Activated CD8-positive, alpha-beta memory T cell treated with anti-CD3 and anti-CD28 coated beads, Interleukin-2, amount 50 U/mL, for 24 hours (primary cell): Measurements from ENCODE around the gene GRIN2B.

Source experiments
- DNase-seq: peaks from one replicate; pipeline ENCODE4 v3.0.0-alpha.2; 2020; ENCODE audit errors: extremely low read depth

The GRIN2B gene

DNA sequence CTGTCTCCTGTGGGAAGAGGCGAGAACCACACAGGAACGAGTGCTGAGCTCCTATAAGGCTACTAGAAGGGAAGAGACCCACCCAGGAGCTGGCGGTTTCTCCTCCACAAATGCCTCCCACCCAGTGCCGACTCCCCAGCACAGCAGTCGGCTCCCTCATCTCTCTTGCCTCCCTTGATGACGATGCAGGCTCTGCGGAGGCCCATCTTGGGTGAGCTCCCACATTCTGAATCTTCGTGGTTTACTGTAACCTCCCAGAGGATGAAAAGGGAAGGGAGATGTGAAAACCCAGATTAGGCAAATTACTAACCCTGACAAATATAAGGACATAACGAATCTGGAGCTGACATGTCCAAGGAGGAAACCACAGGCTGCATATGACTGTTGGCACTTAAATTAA is 23.8 kb downstream of the GRIN2B start:
- DNase-seq, result no peak

DNA sequence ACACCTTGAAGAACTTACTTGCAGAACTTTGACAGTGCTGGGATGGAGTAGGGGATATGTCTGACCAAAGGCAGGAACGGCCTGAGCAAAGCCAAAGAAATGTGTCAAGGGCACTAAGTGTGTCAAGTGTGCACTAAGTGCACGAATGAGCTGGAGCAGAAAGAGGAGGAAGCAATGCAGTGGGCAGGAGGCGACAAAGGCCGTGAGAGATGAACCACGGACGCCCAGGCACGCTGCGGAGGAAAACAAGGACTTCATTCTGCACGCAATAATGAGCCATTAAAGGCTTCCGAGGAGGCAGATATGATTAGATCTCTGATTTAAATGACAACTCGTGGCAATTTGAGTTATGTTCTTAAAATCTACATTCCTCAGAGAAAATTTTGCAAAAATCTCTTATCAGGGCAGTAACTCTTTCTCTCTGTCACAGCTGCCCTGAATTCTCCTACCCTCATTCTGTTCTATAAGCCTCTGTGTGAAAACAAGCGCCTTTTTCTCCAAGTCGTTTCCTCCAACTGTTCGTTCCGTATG is 25.3 kb downstream of the GRIN2B start:
- DNase-seq, result no peak

DNA sequence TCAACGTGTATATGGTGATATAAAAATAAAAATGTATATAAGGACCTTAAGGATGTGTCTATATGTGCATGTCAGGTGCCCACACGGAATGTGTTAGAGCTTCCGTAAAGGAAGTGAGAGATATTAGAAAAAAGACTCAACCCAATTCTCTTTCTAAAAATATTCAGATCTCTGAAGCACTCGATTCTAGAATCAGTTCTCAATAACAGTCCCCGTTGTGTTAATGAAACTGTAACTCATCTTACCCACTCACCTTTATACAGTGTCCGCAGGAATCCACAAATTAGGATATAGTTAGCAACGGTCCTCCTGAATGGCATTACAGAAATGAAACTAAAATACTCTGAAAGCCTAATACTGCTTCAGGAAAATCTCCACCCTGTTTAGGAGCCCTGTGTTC is 29.3 kb downstream of the GRIN2B start:
- DNase-seq, result no peak

DNA sequence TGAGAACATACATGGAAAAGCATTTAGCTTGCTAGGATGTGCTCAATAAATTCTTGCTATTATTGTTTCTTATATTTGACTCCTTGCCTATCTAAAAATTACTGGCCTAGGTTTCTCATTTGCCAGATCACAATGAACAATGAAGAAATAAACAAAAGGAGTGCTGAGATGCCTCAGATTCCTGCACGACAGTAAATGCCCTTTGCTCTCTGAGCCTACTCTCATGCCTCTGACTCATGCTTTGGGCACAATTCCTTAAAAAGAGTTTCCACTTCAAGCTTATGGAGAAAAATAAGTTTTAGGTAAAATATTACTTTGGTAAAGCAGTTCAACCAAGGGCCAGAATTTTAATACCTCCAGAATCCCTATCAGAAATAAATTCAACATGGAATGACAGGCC is 30.9 kb downstream of the GRIN2B start:
- no peak for DNase-seq

DNA sequence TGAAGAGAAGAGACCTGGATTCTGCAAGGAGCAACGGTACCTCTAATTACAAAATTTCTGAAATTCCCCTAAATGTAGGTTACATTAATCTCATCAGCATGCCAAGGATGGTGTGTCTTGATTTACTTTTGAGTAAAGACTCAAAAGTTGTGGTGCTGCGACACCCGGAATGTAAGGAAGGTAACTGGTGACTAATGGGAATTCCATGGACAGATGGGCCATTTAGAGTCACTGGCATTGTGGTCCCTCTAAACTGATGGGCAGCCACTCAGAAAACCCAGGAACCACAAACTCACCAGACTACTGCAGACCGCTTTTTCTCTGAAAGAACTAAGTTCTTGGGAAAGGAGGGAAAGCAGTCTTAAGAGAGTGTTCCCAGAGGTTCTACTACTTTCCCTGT is 32.8 kb downstream of the GRIN2B start:
- DNase-seq, result no peak

DNA sequence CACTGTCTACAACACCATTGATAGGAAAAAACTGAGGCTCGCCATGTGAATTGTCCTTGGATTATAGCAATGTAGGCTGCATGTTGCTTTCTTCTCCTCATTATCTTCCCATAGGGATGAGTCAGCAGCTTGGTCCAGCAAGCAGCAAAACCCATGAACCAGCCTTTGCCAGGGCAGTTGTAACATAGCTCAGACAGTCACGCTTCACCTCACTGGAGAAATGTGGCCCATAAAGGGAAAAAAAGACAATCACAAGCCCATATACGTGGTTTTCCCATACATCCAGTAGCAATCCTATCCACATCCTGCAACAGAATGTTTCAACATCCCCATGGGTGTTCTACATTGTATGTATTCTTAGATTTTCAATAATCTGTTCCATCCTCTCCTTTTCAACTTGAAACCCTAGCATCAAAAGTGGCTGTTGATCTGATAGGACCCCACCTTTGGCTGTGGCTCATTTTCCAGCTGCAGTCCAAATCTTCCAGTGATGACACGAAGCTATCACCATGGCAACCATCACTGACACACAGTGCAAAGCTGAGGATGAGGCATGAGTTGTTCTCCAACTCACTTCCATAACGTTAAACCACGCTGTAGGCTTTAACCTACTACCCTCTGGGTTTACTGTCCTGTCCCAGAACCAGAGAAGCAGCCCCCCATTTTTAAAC is 34.0 kb downstream of the GRIN2B start:
- no peak for DNase-seq

DNA sequence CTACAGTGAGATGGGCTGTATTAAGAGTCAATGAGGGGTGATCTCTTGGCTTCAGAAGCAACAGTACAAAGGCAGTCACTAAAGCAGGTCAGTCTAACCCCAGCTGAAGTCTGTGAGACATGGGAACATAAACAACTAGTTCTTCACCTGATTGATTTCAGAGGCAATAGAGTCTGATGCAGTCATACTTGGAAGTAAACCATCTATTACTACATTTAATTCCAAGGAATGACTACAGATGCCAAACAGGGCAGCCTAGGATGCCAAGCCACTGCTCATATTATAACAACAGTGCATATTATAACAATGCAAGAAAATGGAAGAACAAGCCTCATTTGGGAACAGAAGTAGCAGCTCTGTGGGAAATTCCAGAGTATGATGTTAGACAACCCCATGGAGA is 35.8 kb downstream of the GRIN2B start:
- no peak for DNase-seq

DNA sequence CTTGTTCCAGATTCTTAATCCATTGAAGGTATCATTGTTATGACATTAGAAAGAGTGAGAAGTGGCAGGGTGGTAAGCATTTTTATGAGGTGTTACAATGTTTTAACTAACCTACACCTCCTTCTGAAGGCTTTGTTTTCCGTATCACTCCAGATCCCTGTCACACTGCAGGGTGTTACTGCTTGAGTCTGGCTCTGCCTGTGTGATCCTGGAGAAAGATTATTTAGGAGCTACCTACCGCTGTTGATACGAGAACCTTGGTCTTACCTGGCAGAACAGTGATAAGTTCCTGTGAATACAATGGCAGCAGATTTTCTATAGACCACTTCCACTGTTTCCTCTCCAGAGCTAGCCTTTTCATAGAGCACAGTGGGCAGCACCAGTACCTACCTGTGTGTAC is 36.2 kb downstream of the GRIN2B start:
- DNase-seq, result no peak

DNA sequence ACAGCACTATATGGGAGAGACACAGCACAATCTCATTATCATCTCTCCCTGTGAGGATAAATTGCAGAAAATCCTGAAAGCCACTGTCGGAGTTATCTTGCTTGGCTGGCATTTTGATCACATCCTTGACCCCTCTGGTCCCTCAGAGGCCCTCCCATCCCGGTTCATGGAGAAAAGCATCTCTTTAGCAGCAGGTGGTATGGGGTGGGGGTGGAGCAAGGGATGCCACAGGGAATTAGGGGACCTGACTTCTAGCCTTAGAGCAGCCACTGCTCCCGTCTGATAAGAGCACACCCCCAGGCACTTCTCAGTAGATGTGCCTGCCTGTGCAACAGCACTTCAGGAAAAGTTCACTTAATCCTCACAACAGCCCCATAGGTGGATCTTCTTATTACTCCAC is 38.6 kb downstream of the GRIN2B start:
- no peak for DNase-seq

DNA sequence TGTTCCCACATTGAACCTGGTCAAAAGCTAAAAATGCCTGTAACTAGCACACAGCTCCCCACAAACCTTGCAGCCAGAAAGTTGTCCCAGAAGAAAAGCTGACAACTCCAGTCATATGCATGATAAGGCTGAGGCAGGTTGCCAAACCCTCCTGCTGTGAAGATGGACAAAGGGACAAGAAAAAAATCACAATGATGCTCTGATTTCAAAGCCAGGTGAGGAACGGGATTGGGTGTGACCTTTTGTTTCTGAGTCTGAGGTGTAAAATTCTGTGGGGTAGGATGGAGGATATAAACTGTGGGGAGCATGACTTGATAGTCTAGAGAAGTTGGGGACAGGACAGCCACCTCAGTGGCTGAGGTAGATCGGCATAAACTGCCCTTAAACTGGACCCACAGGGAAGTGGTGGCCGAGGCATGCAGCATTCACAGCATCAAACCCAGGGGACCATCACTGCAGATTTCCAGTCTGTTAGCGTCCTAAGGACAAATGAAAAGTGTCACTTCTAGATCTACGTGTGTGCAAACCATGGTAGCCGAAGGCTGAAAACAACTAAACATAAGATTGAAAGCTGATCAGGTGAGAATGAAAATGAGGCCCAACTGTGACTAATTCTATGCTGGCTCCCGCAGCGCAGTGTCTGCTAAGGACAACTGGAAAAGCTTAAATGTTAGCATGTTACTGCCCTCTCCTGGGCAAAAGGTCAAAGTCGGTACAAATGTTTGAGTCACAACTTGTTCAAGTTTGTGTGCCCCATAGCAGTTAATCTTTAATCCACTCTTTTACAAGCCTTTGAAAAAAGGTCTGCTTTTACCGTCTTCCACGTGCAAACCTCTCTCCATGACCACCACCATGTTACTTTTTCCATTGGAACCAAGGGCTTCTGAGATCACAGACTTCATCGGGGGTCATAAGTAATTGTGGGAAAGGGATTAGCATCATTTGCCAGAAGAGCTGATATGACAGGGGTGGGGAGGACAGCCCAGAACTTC is 39.8 kb downstream of the GRIN2B start:
- no peak for DNase-seq

DNA sequence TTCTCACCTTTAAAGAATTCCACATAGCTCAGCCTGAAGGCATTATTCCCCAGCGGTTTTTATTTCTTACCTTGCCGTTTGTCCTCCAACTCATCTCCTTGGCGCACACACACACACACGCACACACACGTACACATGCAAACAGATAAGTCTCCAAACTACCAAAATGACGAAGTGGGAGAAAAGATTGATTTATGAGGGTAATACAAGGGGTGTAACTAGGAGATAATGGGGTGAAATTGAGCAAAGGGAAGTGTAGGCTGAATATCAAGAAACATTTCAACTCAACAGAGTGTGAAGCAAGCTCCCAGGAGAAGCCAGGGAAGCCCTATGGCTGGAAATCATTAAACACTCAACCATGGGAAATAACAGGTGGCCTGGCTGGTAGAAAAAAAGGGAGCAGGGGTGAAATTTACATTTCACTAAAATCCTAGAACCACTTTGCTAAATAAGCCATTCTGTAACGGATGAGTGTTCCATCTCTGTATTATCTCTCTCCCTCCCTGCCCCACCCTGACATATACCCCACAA is 41.0 kb downstream of the GRIN2B start:
- DNase-seq, result no peak

DNA sequence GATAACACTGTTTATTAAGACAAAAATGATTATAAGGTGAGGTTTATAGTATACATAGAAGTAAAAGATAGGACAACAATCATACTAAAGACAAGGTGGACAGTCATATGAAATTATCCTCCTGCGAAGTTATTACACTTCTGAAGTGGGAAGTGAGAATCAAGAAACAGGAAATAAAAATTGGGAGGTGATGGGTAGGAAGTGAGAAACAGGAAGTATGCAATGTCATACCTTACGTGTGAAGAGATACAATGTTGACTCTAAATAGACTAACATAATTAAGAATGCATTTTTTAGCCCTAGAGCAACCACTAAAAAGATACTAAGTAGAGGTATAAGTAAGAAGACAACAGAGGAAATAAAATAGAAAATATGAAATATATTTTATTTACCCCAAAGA is 43.7 kb downstream of the GRIN2B start:
- DNase-seq, result no peak

DNA sequence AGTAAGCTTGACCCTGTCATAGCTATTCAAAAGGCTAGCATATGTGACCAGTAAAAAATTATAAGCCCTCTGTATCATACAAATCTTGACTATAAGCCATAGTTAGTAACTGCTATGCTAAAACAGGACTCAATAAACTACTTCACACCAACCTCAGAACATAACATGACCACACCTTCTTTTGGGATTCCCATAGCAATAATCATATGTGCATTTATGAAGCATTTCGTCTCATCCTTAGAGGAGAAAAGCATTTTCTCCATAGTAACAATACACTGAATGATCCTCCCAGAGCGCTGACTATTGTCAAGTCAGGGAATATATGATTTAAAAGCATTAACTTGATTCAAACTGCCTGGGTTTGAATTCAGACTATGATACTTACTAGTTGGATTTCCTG is 46.2 kb downstream of the GRIN2B start:
- DNase-seq, result no peak
